ENCODE data around the gene RGR. TPM values are rescaled to one million over a fixed set of nuclear protein-coding genes. Genes with fewer than 3 reads are reported as not detected.

The RGR gene
- total and polyA plus RNA-seq, 2 donors (not counting 1 experiment from before 2014, with no cell fraction given), result not detected

GRCh38 chr10:84235096-84235495 is 9.8 kb upstream of the RGR start:
- Histone ChIP-seq H3K9me3 (ENCODE audit: control insufficient read depth, insufficient read depth, low read depth, low read length) (no peaks in the 10 kb centered on the region), H2AFZ (ENCODE audit: low read length) (no peak overlapping the region), H3K27ac (ENCODE audit: insufficient read depth, low read length) (no peak overlapping the region), H3K36me3 (ENCODE audit: control insufficient read depth, insufficient read depth, low read length) (no peaks in the 10 kb centered on the region), H3K9ac (ENCODE audit: insufficient read depth, low read length) (no peak overlapping the region), H3K4me2 (ENCODE audit: extremely low read depth, insufficient read depth, low read length) (no peak overlapping the region), H4K20me1 (ENCODE audit: control insufficient read depth, extremely low read depth, insufficient read depth, low read length) (no peaks in the 10 kb centered on the region), H3K27me3 (ENCODE audit: control insufficient read depth, insufficient read depth, low read length) (no peaks in the 10 kb centered on the region), H3K79me2 (ENCODE audit: control insufficient read depth, insufficient read depth, low read length) (no peaks in the 10 kb centered on the region), H3K4me3 (replicated peaks in 1 of 4; ENCODE audit: control extremely low read depth in 1 of 4, insufficient read depth in 1 of 4, low read depth in 3 of 4, low read length in 4 of 4) (no peak overlapping the region), H3K4me1 (ENCODE audit: control insufficient read depth, extremely low read depth, insufficient read depth, low read length) (no peaks in the 10 kb centered on the region)
- no peak for DNase-seq (ENCODE audit: low read depth in 2 of 2)
- TF ChIP-seq CTCF (conservative IDR thresholded peaks at IDR 0.05 in 1 of 2, IDR thresholded peaks at IDR 0.05 in 1 of 2; ENCODE audit: low read depth in 1 of 2, low read length in 2 of 2), result no peak
- no peak for TF ChIP-seq EZH2 (IDR thresholded peaks at IDR 0.05; ENCODE audit: low read length, missing control alignments)

- no peak overlapping the region for H3K27ac ChIP-seq (ENCODE audit: insufficient read depth, low read length)
- H3K27me3 ChIP-seq (ENCODE audit: control insufficient read depth, insufficient read depth, low read length), result no peaks in the 10 kb centered on the region
- no peaks in the 10 kb centered on the region for H3K79me2 ChIP-seq (ENCODE audit: control insufficient read depth, insufficient read depth, low read length)
- no peak for DNase-seq (ENCODE audit: low read depth in 2 of 2)
- TF ChIP-seq CTCF (conservative IDR thresholded peaks at IDR 0.05 in 1 of 2, IDR thresholded peaks at IDR 0.05 in 1 of 2; ENCODE audit: low read depth in 1 of 2, low read length in 2 of 2), result no peak
- TF ChIP-seq EZH2 (IDR thresholded peaks at IDR 0.05; ENCODE audit: low read length, missing control alignments), result no peak
- no peaks in the 10 kb centered on the region for H3K4me1 ChIP-seq (ENCODE audit: control insufficient read depth, extremely low read depth, insufficient read depth, low read length)
- H2AFZ ChIP-seq (ENCODE audit: low read length), result no peak overlapping the region
- no peaks in the 10 kb centered on the region for H3K9me3 ChIP-seq (ENCODE audit: control insufficient read depth, insufficient read depth, low read depth, low read length)
- no peaks in the 10 kb centered on the region for H3K36me3 ChIP-seq (ENCODE audit: control insufficient read depth, insufficient read depth, low read length)
- H3K4me3 ChIP-seq (replicated peaks in 1 of 4; ENCODE audit: control extremely low read depth in 1 of 4, insufficient read depth in 1 of 4, low read depth in 3 of 4, low read length in 4 of 4), result no peak overlapping the region
- H3K9ac ChIP-seq (ENCODE audit: insufficient read depth, low read length), result no peak overlapping the region
- no peak overlapping the region for H3K4me2 ChIP-seq (ENCODE audit: extremely low read depth, insufficient read depth, low read length)
- H4K20me1 ChIP-seq (ENCODE audit: control insufficient read depth, extremely low read depth, insufficient read depth, low read length), result no peaks in the 10 kb centered on the region
These were observed 8.1 kb upstream of the RGR start for GRCh38 chr10:84236807-84237198.

GRCh38 chr10:84237199-84238051 is 7.4 kb upstream of the RGR start:
- no peaks in the 10 kb centered on the region for H3K9me3 ChIP-seq (ENCODE audit: control insufficient read depth, insufficient read depth, low read depth, low read length)
- TF ChIP-seq CTCF (conservative IDR thresholded peaks at IDR 0.05 in 1 of 2, IDR thresholded peaks at IDR 0.05 in 1 of 2; ENCODE audit: low read depth in 1 of 2, low read length in 2 of 2) (no peak), EZH2 (IDR thresholded peaks at IDR 0.05; ENCODE audit: low read length, missing control alignments) (no peak)
- H3K27ac ChIP-seq (ENCODE audit: insufficient read depth, low read length), result no peak overlapping the region
- H2AFZ ChIP-seq (ENCODE audit: low read length), result no peak overlapping the region
- H3K9ac ChIP-seq (ENCODE audit: insufficient read depth, low read length), result no peak overlapping the region
- no peaks in the 10 kb centered on the region for H3K27me3 ChIP-seq (ENCODE audit: control insufficient read depth, insufficient read depth, low read length)
- H3K4me2 ChIP-seq (ENCODE audit: extremely low read depth, insufficient read depth, low read length), result no peak overlapping the region
- no peaks in the 10 kb centered on the region for H3K4me1 ChIP-seq (ENCODE audit: control insufficient read depth, extremely low read depth, insufficient read depth, low read length)
- H3K4me3 ChIP-seq (replicated peaks in 1 of 4; ENCODE audit: control extremely low read depth in 1 of 4, insufficient read depth in 1 of 4, low read depth in 3 of 4, low read length in 4 of 4), result no peak overlapping the region
- no peaks in the 10 kb centered on the region for H3K36me3 ChIP-seq (ENCODE audit: control insufficient read depth, insufficient read depth, low read length)
- H3K79me2 ChIP-seq (ENCODE audit: control insufficient read depth, insufficient read depth, low read length), result no peaks in the 10 kb centered on the region
- DNase-seq (ENCODE audit: low read depth in 2 of 2), result no peak
- H4K20me1 ChIP-seq (ENCODE audit: control insufficient read depth, extremely low read depth, insufficient read depth, low read length), result no peaks in the 10 kb centered on the region

Data from fibroblast of lung (primary cell).